SK-N-SH (cell line): ENCODE results near the gene WWC1. TPM values are rescaled to one million over a fixed set of nuclear protein-coding genes. Genes with fewer than 3 reads are reported as not detected.
A peak's percentile ranks its signal among the peaks of the same experiment; 100 is the strongest.

Experiments
- CHD2 ChIP-seq: fragments of 150-350 bp; IDR thresholded peaks from 2 replicates; pipeline ENCODE4 v1.6.1; 2018; ENCODE audit warnings: low read length; ENCODE audit not compliant: partially characterized antibody
- CTCF ChIP-seq: fragments of 200-600 bp; sonication (generic); IDR thresholded peaks from 2 replicates; pipeline ENCODE4 v1.6.1; 2017; ENCODE audit warnings: antibody characterized with exemption, mild to moderate bottlenecking, moderate library complexity
- FOXJ3 ChIP-seq: sonication (generic); formaldehyde crosslinking; IDR thresholded peaks from 2 replicates; pipeline ENCODE4 v1.5.1; 2020; ENCODE audit warnings: mild to moderate bottlenecking, missing genetic modification reagents
- GATA2 ChIP-seq: sonication (generic); formaldehyde crosslinking; IDR thresholded peaks from 2 replicates; pipeline ENCODE4 v1.5.0; 2020; ENCODE audit warnings: mild to moderate bottlenecking, missing genetic modification reagents
- IRF3 ChIP-seq: fragments of 150-350 bp; IDR thresholded peaks from 2 replicates; pipeline ENCODE4 v1.6.1; 2016; ENCODE audit warnings: mild to moderate bottlenecking, low read depth, low read length
- JUND ChIP-seq: IDR thresholded peaks from 2 replicates; pipeline ENCODE4 v1.4.0; 2012
- MAX ChIP-seq: IDR thresholded peaks from 2 replicates; pipeline ENCODE4 v1.4.0; 2012; ENCODE audit warnings: low read depth
- MEF2A ChIP-seq: IDR thresholded peaks from 2 replicates; pipeline ENCODE4 v1.4.0; 2012; ENCODE audit warnings: low read depth, borderline replicate concordance
- NRF1 ChIP-seq: IDR thresholded peaks from 2 replicates; pipeline ENCODE4 v1.6.1; 2012; ENCODE audit warnings: low read depth, mild to moderate bottlenecking, low read length
- POLR2AphosphoS5 ChIP-seq: IDR thresholded peaks from 2 replicates; pipeline ENCODE4 v1.6.1; 2012; ENCODE audit warnings: low read depth, low read length
- REST ChIP-seq: IDR thresholded peaks from 2 replicates; pipeline ENCODE4 v1.6.1; 2012; ENCODE audit warnings: mild to moderate bottlenecking, low read depth, low read length, moderate library complexity
- RFX5 ChIP-seq: IDR thresholded peaks from 2 replicates; pipeline ENCODE4 v1.6.1; 2012; ENCODE audit warnings: mild to moderate bottlenecking, improper control_type of control experiment, low read length
- RXRA ChIP-seq: IDR thresholded peaks from 2 replicates; pipeline ENCODE4 v1.4.0; 2012; ENCODE audit warnings: low read depth, mild to moderate bottlenecking, borderline replicate concordance
- SMC3 ChIP-seq: IDR thresholded peaks from 2 replicates; pipeline ENCODE4 v1.6.1; 2012; ENCODE audit warnings: low read depth, low read length, improper control_type of control experiment
- TAF1 ChIP-seq: IDR thresholded peaks from 2 replicates; pipeline ENCODE4 v1.6.1; 2012; ENCODE audit warnings: low read depth, mild to moderate bottlenecking, low read length, moderate library complexity, borderline replicate concordance
- polyA plus RNA-seq, 3 experiments: library from polyadenylated mRNA; depleted of rRNA; stranded (reverse); fragments of >200 nt; gene quantifications; 2 replicates each; pipeline ENCODE4 v1.2.3, GENCODE V29; 2012
- TF ChIP-seq, protein P1 (sequence below): fragments of 150-350 bp; IDR thresholded peaks from 2 replicates; pipeline ENCODE4 v1.6.1; 2017; ENCODE audit warnings: antibody characterized with exemption, low read length, low read depth, borderline replicate concordance

The WWC1 gene
- polyA plus RNA-seq, 1 of the 3 experiments (the other 2 are of a cell fraction), result 16.9 TPM

- TF ChIP-seq CTCF (peak; percentile 59), FOXJ3 (CRISPR knock-in tag) (no peak), JUND (0 out of 2 replicates have a peak, but pooled peaks have one; percentile 35), NRF1 (no peak), RFX5 (no peak), MAX (peak; percentile 38), IRF3 (no peak), MEF2A (no peak), GATA2 (CRISPR knock-in tag) (no peak), CHD2 (no peak), SMC3 (no peak), REST (no peak), RXRA (no peak), POLR2AphosphoS5 (0 out of 2 replicates have a peak, but pooled peaks have one; percentile 33), TAF1 (no peak)
- TF ChIP-seq, protein P1, sequence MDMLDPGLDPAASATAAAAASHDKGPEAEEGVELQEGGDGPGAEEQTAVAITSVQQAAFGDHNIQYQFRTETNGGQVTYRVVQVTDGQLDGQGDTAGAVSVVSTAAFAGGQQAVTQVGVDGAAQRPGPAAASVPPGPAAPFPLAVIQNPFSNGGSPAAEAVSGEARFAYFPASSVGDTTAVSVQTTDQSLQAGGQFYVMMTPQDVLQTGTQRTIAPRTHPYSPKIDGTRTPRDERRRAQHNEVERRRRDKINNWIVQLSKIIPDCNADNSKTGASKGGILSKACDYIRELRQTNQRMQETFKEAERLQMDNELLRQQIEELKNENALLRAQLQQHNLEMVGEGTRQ, result no peak
- TF ChIP-seq, all 33 proteins: peak for 12
Observed at GRCh38 chr5:168472329-168472728, 180.9 kb downstream of the WWC1 start (continued).
